ENCODE results near the gene MYLK4. TPM values are rescaled to one million over a fixed set of nuclear protein-coding genes. Genes with fewer than 3 reads are reported as not detected.

The MYLK4 gene
- total and polyA plus RNA-seq, 2 of the 13 experiments (the other 11 are each of a cell fraction or from before 2014, with no cell fraction given), result 0.26 to 0.29 TPM

DNA sequence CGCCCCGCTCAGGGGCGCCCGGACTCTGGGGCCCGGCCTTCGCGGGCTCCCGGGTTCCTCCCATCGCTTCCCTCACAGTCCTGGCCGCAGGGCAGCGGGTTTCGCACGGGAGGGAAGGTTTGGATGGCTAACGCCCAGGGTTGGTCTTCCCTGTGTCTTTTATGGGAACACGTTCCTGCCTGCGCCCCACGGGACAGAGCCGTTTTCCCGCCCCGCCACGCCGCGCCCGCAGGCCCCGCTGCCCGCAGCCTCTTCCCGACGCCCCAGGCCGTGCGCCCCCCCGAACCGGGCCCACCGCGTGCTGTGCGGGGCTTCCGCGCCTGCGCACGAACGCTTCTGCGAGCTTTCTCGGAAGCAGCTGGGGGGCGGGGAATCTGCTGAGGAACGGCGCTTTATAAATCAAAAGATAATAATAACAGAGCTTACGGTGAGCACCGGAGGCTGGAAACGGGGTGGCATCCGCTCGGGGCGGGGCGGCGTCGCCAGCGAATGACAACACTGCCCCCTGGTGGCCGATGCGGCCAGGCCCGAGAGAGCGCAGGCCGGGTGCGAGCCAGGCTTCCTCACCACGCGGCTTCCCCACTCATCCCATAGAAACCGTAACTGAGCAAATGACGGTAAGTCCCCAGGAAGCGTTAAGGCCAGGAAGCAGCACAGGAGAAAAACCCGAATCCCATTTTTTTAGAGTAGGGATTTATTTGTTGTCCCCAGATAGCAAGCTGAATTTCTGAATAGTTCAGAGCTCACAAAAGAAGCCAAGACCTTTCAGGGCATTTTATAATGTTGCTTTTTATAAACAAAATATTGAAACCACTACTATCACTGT, 116.4 kb downstream of the MYLK4 start (continued):
- TF ChIP-seq, protein P1, sequence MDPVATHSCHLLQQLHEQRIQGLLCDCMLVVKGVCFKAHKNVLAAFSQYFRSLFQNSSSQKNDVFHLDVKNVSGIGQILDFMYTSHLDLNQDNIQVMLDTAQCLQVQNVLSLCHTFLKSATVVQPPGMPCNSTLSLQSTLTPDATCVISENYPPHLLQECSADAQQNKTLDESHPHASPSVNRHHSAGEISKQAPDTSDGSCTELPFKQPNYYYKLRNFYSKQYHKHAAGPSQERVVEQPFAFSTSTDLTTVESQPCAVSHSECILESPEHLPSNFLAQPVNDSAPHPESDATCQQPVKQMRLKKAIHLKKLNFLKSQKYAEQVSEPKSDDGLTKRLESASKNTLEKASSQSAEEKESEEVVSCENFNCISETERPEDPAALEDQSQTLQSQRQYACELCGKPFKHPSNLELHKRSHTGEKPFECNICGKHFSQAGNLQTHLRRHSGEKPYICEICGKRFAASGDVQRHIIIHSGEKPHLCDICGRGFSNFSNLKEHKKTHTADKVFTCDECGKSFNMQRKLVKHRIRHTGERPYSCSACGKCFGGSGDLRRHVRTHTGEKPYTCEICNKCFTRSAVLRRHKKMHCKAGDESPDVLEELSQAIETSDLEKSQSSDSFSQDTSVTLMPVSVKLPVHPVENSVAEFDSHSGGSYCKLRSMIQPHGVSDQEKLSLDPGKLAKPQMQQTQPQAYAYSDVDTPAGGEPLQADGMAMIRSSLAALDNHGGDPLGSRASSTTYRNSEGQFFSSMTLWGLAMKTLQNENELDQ (CRISPR knock-in tag; IDR thresholded peaks at IDR 0.05; ENCODE audit: borderline replicate concordance), result no peak
- TF ChIP-seq FOXO1 (CRISPR knock-in tag; IDR thresholded peaks at IDR 0.05) (no peak), NONO (IDR thresholded peaks at IDR 0.05) (no peak), NONO (CRISPR knock-in tag; conservative IDR thresholded peaks at IDR 0.05) (no peak), SIN3B (IDR thresholded peaks at IDR 0.05; ENCODE audit: low read length) (no peak), ZIK1 (CRISPR knock-in tag; IDR thresholded peaks at IDR 0.05; ENCODE audit: borderline replicate concordance, low read depth) (no peak), ZFP36L1 (CRISPR knock-in tag; IDR thresholded peaks at IDR 0.05) (peak; percentile 82; the same call in 1 of the 2 replicates), ZNF510 (CRISPR knock-in tag; IDR thresholded peaks at IDR 0.05; ENCODE audit: low read depth) (no peak), FOXP1 (IDR thresholded peaks at IDR 0.05) (no peak), FOXP1 (CRISPR knock-in tag; IDR thresholded peaks at IDR 0.05) (no peak), TCF7 (IDR thresholded peaks at IDR 0.05; ENCODE audit: low read depth) (no peak), ZNF724P (CRISPR knock-in tag; IDR thresholded peaks at IDR 0.05; ENCODE audit: borderline replicate concordance) (no peak; the same call in 1 of the 2 replicates), MBNL3 (CRISPR knock-in tag; conservative IDR thresholded peaks at IDR 0.05) (no peak), THYN1 (CRISPR knock-in tag; IDR thresholded peaks at IDR 0.05; ENCODE audit: borderline replicate concordance, low read depth) (no peak), MTA3 (CRISPR knock-in tag; IDR thresholded peaks at IDR 0.05) (no peak), SMAD1 (CRISPR knock-in tag; IDR thresholded peaks at IDR 0.05; ENCODE audit: borderline replicate concordance, low read depth) (no peak), RNF2 (conservative IDR thresholded peaks at IDR 0.05; ENCODE audit: low read depth) (peak; percentile 82; the same call in 1 of the 2 replicates), NFYC (CRISPR knock-in tag; IDR thresholded peaks at IDR 0.05) (no peak)
- TF ChIP-seq, protein P2, sequence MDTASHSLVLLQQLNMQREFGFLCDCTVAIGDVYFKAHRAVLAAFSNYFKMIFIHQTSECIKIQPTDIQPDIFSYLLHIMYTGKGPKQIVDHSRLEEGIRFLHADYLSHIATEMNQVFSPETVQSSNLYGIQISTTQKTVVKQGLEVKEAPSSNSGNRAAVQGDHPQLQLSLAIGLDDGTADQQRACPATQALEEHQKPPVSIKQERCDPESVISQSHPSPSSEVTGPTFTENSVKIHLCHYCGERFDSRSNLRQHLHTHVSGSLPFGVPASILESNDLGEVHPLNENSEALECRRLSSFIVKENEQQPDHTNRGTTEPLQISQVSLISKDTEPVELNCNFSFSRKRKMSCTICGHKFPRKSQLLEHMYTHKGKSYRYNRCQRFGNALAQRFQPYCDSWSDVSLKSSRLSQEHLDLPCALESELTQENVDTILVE (CRISPR knock-in tag; IDR thresholded peaks at IDR 0.05), result peak; percentile 47; the same call in 1 of the 2 replicates
- TF ChIP-seq, protein P3, sequence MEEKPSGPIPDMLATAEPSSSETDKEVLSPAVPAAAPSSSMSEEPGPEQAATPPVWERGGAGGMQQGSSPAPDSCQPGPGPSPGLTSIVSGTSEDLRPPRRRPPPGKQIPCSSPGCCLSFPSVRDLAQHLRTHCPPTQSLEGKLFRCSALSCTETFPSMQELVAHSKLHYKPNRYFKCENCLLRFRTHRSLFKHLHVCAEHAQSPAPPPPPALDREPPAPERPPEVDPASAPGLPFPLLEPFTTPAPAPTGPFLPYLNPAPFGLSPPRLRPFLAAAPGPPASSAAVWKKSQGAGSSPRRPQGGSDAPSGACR (CRISPR knock-in tag; IDR thresholded peaks at IDR 0.05), result no peak
- TF ChIP-seq, protein P4, sequence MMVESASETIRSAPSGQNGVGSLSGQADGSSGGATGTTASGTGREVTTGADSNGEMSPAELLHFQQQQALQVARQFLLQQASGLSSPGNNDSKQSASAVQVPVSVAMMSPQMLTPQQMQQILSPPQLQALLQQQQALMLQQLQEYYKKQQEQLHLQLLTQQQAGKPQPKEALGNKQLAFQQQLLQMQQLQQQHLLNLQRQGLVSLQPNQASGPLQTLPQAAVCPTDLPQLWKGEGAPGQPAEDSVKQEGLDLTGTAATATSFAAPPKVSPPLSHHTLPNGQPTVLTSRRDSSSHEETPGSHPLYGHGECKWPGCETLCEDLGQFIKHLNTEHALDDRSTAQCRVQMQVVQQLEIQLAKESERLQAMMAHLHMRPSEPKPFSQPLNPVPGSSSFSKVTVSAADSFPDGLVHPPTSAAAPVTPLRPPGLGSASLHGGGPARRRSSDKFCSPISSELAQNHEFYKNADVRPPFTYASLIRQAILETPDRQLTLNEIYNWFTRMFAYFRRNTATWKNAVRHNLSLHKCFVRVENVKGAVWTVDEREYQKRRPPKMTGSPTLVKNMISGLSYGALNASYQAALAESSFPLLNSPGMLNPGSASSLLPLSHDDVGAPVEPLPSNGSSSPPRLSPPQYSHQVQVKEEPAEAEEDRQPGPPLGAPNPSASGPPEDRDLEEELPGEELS (CRISPR knock-in tag; IDR thresholded peaks at IDR 0.05), result no peak; the same call in 1 of the 2 replicates
- TF ChIP-seq, protein P5, sequence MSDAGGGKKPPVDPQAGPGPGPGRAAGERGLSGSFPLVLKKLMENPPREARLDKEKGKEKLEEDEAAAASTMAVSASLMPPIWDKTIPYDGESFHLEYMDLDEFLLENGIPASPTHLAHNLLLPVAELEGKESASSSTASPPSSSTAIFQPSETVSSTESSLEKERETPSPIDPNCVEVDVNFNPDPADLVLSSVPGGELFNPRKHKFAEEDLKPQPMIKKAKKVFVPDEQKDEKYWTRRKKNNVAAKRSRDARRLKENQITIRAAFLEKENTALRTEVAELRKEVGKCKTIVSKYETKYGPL (CRISPR knock-in tag; IDR thresholded peaks at IDR 0.05), result no peak

Measured in HepG2 (cell line).